ENCODE results near the gene SCAMP2. TPM values are rescaled to one million over a fixed set of nuclear protein-coding genes. Genes with fewer than 3 reads are reported as not detected.

The SCAMP2 gene
- total RNA-seq, 4 donors from 2014 or later: 15.9 to 67.5 (median 33.0) TPM

DNA sequence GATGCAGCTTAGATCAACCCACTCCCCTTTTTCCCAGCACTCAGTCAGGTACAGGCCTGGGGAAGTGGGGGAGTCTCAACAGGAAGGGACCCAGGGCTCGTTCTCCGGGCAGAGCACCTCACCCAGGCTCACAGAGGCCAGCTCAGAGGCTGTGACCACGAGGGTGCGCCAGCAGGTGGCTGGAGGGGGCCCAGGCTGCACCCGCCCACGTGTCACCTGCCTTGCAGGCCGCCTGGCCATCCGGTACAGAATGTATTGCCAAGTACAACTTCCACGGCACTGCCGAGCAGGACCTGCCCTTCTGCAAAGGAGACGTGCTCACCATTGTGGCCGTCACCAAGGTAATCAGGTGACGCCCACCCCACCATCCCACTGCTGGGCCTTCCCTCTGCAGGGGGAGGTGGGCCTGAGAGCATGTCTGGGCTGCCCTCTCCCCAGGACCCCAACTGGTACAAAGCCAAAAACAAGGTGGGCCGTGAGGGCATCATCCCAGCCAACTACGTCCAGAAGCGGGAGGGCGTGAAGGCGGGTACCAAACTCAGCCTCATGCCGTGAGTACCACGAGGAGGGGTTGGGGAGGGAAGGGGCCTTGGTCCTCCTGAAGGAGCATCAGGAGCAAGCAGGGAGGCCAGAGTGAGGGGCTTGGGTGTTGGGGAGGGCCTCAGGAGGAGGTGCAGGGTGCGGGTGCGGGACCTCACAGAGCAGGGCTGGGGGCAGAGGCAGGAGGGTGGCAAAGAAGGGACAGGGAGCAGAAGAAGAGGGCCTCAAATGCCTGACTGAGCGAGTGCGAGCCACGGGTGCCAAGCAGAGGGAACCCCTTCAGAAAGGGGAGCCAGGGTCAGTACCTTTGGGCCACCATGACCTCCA lies 74.5 kb downstream of the SCAMP2 start:
- TF ChIP-seq POLR2A (IDR thresholded peaks at IDR 0.05) (no peak), CTCF (IDR thresholded peaks at IDR 0.05) (no peak)
- no peaks in the 10 kb centered on the region for H3K9me3 ChIP-seq
- intact Hi-C loops (cut with DNase I; ENCODE audit: low total_unique reads): no loop called here
- H3K27me3 ChIP-seq: no peaks in the 10 kb centered on the region
- no peak overlapping the region for H3K4me3 ChIP-seq
- no peaks in the 10 kb centered on the region for H3K36me3 ChIP-seq
- no peaks in the 10 kb centered on the region for H3K4me1 ChIP-seq
- no peak overlapping the region for H3K27ac ChIP-seq
- no peak for DNase-seq

GRCh38 chr15:74795966-74796625 lies 77.1 kb downstream of the SCAMP2 start:
- intact Hi-C loops (cut with DNase I; ENCODE audit: low total_unique reads): no loop called here
- no peak for DNase-seq
- Histone ChIP-seq H3K27me3 (no peaks in the 10 kb centered on the region), H3K36me3 (no peaks in the 10 kb centered on the region), H3K4me3 (no peak overlapping the region), H3K27ac (no peak overlapping the region), H3K9me3 (no peaks in the 10 kb centered on the region), H3K4me1 (no peaks in the 10 kb centered on the region)
- TF ChIP-seq CTCF (IDR thresholded peaks at IDR 0.05): no peak
- no peak for TF ChIP-seq POLR2A (IDR thresholded peaks at IDR 0.05)

- Histone ChIP-seq H3K36me3 (no peaks in the 10 kb centered on the region), H3K27me3 (no peaks in the 10 kb centered on the region), H3K9me3 (no peaks in the 10 kb centered on the region), H3K27ac (no peak overlapping the region), H3K4me3 (no peak overlapping the region), H3K4me1 (peaks cover 0 to 8% of the 10 kb centered on the region in 2 donors)
- no peak for DNase-seq
- intact Hi-C loops (cut with DNase I; ENCODE audit: low total_unique reads): no loop called here
- no peak for TF ChIP-seq POLR2A (IDR thresholded peaks at IDR 0.05)
- no peak for TF ChIP-seq CTCF (IDR thresholded peaks at IDR 0.05)
Observed at GRCh38 chr15:74794970-74795349, 78.2 kb downstream of the SCAMP2 start.

DNA sequence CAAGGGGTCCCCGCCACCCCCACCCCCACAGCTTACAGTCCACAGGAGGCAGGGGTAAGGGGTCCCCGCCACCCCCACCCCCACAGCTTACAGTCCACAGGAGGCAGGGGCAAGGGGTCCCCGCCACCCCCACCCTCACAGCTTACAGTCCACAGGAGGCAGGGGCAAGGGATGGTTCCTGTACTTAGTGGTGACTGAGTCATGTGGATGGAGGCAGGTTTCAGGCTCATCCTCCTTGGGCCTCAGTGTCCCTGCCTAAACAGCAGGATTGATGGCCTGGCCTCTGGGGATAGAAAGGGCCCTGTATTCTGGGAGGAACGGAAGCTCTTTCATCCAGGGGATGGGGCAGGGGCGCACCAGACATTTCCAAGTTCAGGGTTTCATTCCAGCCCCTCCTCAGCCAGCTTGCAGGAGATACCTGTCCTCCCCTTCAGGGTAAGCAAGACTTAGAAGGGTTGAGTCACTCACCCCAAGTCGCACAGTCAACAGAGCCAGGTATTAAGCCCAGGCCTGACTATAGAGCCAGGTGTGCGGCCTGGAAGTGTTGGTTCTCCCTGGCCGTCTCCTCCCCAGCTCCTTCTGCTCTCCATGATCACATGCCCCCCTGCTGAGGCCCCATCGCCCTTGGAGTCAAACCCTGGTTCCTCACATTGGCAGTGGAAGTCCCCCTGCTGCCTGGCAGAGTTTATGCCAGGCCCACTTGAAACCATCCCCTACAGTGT lies 78.8 kb downstream of the SCAMP2 start:
- H3K4me3 ChIP-seq: no peak overlapping the region
- no peaks in the 10 kb centered on the region for H3K36me3 ChIP-seq
- no peak overlapping the region for H3K27ac ChIP-seq
- intact Hi-C loops (cut with DNase I; ENCODE audit: low total_unique reads): no loop called here
- H3K9me3 ChIP-seq: no peaks in the 10 kb centered on the region
- H3K4me1 ChIP-seq: peaks cover 0 to 13% of the 10 kb centered on the region in 2 donors
- TF ChIP-seq CTCF (IDR thresholded peaks at IDR 0.05) (no peak), POLR2A (IDR thresholded peaks at IDR 0.05) (no peak)
- H3K27me3 ChIP-seq: no peaks in the 10 kb centered on the region
- no peak for DNase-seq

Small RNA genes within 50 kb of the gene (microRNA-seq; reads per million reads assigned to microRNA genes)
- gene MIR6882 (ENCODE audit: borderline microRNAs expressed, borderline replicate concordance): not detected

Small RNA genes within 50 kb of the gene (small RNA-seq; reads per million reads assigned to genes)
- not detected for gene CPLX3
- not detected for gene MIR6882

Other genes with a start within 250 kb of the SCAMP2 start
- gene EDC3, start 177.3 kb downstream of the SCAMP2 start, total RNA-seq: 10 to 100 TPM in 2 of 4 donors, 1 to 10 TPM in 2; 8.7 to 40.6 (median 17.9) TPM
- 1 to 10 TPM in 1 of 4 donors, under 1 TPM in 1, not detected in 2; 0.29 to 6.2 TPM for gene CYP1A1, start 147.8 kb downstream of the SCAMP2 start, total RNA-seq
- not detected for gene CYP1A2, start 124.5 kb downstream of the SCAMP2 start, total RNA-seq
- gene CSK, start 91.3 kb downstream of the SCAMP2 start, total RNA-seq: 10 to 100 TPM in 3 of 4 donors, 1 to 10 TPM in 1; 4.9 to 41.6 (median 26.4) TPM
- gene LMAN1L, start 60.5 kb downstream of the SCAMP2 start, total RNA-seq: 1 to 10 TPM in 1 of 4 donors, not detected in 3; 1.5 TPM
- gene CPLX3, start 46.7 kb downstream of the SCAMP2 start, total RNA-seq: not detected
- gene ULK3, start 30.2 kb downstream of the SCAMP2 start, total RNA-seq: 100 to 1,000 TPM in 1 of 4 donors, 10 to 100 TPM in 3; 29.0 to 105 (median 41.2) TPM
- gene MPI, start 16.7 kb upstream of the SCAMP2 start, total RNA-seq: 10 to 100 TPM; 28.8 to 73.3 (median 33.7) TPM
- gene FAM219B, start 33.5 kb upstream of the SCAMP2 start, total RNA-seq: 100 to 1,000 TPM in 2 of 4 donors, 10 to 100 TPM in 2; 32.9 to 343 (median 86.5) TPM
- gene COX5A, start 64.7 kb upstream of the SCAMP2 start, total RNA-seq: 10 to 100 TPM in 3 of 4 donors, 1 to 10 TPM in 1; 9.0 to 84.1 (median 46.6) TPM
- 10 to 100 TPM in 1 of 4 donors, 1 to 10 TPM in 3; 3.0 to 16.8 (median 7.0) TPM for gene RPP25, start 83.4 kb upstream of the SCAMP2 start, total RNA-seq
- 1 to 10 TPM in 3 of 4 donors, under 1 TPM in 1; 0.29 to 6.6 (median 1.9) TPM for gene SCAMP5, start 122.2 kb upstream of the SCAMP2 start, total RNA-seq
- 10 to 100 TPM in 2 of 4 donors, 1 to 10 TPM in 2; 1.2 to 22.8 (median 6.9) TPM for gene PPCDC, start 150.2 kb upstream of the SCAMP2 start, total RNA-seq